Natural killer cell (primary cell): ENCODE results near the gene MXD1. TPM values are rescaled to one million over a fixed set of nuclear protein-coding genes. Genes with fewer than 3 reads are reported as not detected.

ENCODE experiments used
- ATAC-seq, 3 donors: fragments of 150-1000 bp in 2 of 3; fragments of 200-7000 bp in 1 of 3; cut with Tn5 transposase; 1 replicate in 1 of 3; 2 replicates in 2 of 3; pipeline ENCODE4 v1.10.0; 2021; ENCODE audit warnings: mild to moderate bottlenecking in 2 of 3, moderate library complexity in 2 of 3
- DNase-seq, 2 donors: peaks; one replicate each; pipeline versions ENCODE4 v3.0.0 to v3.0.0-alpha.2; 2013 to 2021; ENCODE audit warnings: mixed read lengths in 1 of 2
- H3K27ac ChIP-seq: one replicate; pipeline ENCODE4 v1.5.1; 2013; ENCODE audit warnings: mild to moderate bottlenecking, low read length
- H3K27me3 ChIP-seq: one replicate; pipeline ENCODE4 v1.6.1; 2013; ENCODE audit warnings: low read length; ENCODE audit not compliant: control insufficient read depth, insufficient read depth
- H3K36me3 ChIP-seq: one replicate; pipeline ENCODE4 v1.6.1; 2013; ENCODE audit warnings: low read length; ENCODE audit not compliant: control insufficient read depth, insufficient read depth
- H3K4me1 ChIP-seq: one replicate; pipeline ENCODE4 v1.6.1; 2013; ENCODE audit warnings: low read length; ENCODE audit not compliant: control insufficient read depth, insufficient read depth
- H3K4me3 ChIP-seq: one replicate; pipeline ENCODE4 v1.5.1; 2013; ENCODE audit warnings: low read length
- H3K9me3 ChIP-seq: one replicate; pipeline ENCODE4 v1.6.1; 2013; ENCODE audit warnings: low read length; ENCODE audit not compliant: control insufficient read depth, insufficient read depth
- H3K27ac Mint-ChIP-seq, 2 donors: one replicate each; pipeline ENCODE4 v1.8.0; 2022; ENCODE audit warnings: mild to moderate bottlenecking in 2 of 2, mixed read lengths in 2 of 2, moderate library complexity in 1 of 2
- H3K27me3 Mint-ChIP-seq, 2 donors: one replicate each; pipeline ENCODE4 v1.8.0; 2022; ENCODE audit warnings: low read depth in 2 of 2, mixed read lengths in 2 of 2
- H3K36me3 Mint-ChIP-seq: one replicate; pipeline ENCODE4 v1.8.0; 2022; ENCODE audit warnings: mixed read lengths
- H3K4me1 Mint-ChIP-seq, 2 donors: one replicate each; pipeline ENCODE4 v1.8.0; 2022; ENCODE audit warnings: mixed read lengths in 2 of 2
- H3K4me3 Mint-ChIP-seq: one replicate; pipeline ENCODE4 v1.8.0; 2022; ENCODE audit warnings: mild to moderate bottlenecking, moderate library complexity, mixed read lengths
- H3K9me3 Mint-ChIP-seq, 2 donors: one replicate each; pipeline ENCODE4 v1.8.0; 2022; ENCODE audit warnings: mixed read lengths in 2 of 2
- CTCF ChIP-seq: fragments of 200-600 bp; IDR thresholded peaks from one replicate; pipeline ENCODE4 v1.8.0; 2022; ENCODE audit warnings: antibody characterized with exemption
- WGBS: methylation state at CpG from one replicate; pipeline ENCODE4 v1.1.7; 2013; ENCODE audit warnings: missing lambda C conversion rate; ENCODE audit not compliant: insufficient coverage; 5-methylcytosine and 5-hydroxymethylcytosine counted together
- intact Hi-C: fragments of 100-400 bp; cut with micrococcal nuclease; formaldehyde crosslinking; loops from one replicate; pipeline ENCODE4 v1.14.2; 2022
- total RNA-seq, 4 donors: library from RNA; stranded (reverse); fragments of 120-200 nt in 1 of 4; gene quantifications; one replicate each; pipeline versions ENCODE4 v1.2.3 to v1.2.4, GENCODE V29; 2013 to 2022

MXD1 gene
- total RNA-seq, 3 donors from 2014 or later (not counting 1 experiment from before 2014, with no cell fraction given): 63.0 to 165 (median 112) TPM

- no peak for ATAC-seq
- 80% methylated on average over 4 of the region's 4 CpGs for WGBS
- H3K36me3 Mint-ChIP-seq: no peaks in the 10 kb centered on the region
- peak overlapping the region in 1 of 2 donors; percentile 55 for H3K27ac Mint-ChIP-seq
- H3K27me3 Mint-ChIP-seq: no peaks in the 10 kb centered on the region
- peaks cover 0 to 15% of the 10 kb centered on the region in 2 donors for H3K4me1 Mint-ChIP-seq
- Histone ChIP-seq H3K9me3 (no peaks in the 10 kb centered on the region), H3K36me3 (no peaks in the 10 kb centered on the region), H3K27ac (no peak overlapping the region), H3K4me3 (no peak overlapping the region), H3K4me1 (peaks cover 9% of the 10 kb centered on the region), H3K27me3 (no peaks in the 10 kb centered on the region)
- no peak overlapping the region for H3K4me3 Mint-ChIP-seq
- H3K9me3 Mint-ChIP-seq: no peaks in the 10 kb centered on the region
- TF ChIP-seq CTCF: no peak
- intact Hi-C loops: no loop called here
- no peak for DNase-seq
Observed at GRCh38 chr2:69969991-69970390, 55.1 kb downstream of the MXD1 start.

DNA sequence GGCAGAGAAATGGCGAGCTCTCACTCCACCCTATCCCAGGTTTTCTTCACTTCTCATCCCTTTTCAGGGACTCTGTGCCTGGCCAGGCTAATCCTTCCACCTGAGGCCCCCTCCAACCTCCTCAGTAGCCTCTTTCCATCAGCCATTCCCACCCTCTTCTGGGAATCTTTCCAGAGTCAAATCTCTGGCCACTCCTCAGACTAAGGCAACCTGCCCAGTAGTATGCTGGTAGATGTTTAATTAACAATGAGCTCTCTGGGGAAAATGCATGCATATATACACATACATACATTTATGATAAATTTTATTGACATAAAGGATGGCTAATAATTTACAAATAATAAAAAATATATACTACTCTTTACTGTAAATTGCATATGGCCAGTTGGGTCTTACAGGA, 57.9 kb downstream of the MXD1 start:
- no peaks in the 10 kb centered on the region for H3K27me3 ChIP-seq
- Mint-ChIP-seq H3K27me3 (no peaks in the 10 kb centered on the region), H3K36me3 (no peaks in the 10 kb centered on the region), H3K27ac (no peak overlapping the region), H3K4me1 (peaks cover 0 to 30% of the 10 kb centered on the region in 2 donors), H3K9me3 (no peaks in the 10 kb centered on the region), H3K4me3 (no peak overlapping the region)
- no peaks in the 10 kb centered on the region for H3K36me3 ChIP-seq
- H3K4me1 ChIP-seq: peaks cover 23% of the 10 kb centered on the region
- no peak for TF ChIP-seq CTCF
- ATAC-seq (no peak), DNase-seq (no peak)
- WGBS: 80% methylated on average over 1 of the region's 1 CpG
- no peak overlapping the region for H3K27ac ChIP-seq
- H3K4me3 ChIP-seq: no peak overlapping the region
- H3K9me3 ChIP-seq: no peaks in the 10 kb centered on the region
- intact Hi-C loops: no loop called here

DNA sequence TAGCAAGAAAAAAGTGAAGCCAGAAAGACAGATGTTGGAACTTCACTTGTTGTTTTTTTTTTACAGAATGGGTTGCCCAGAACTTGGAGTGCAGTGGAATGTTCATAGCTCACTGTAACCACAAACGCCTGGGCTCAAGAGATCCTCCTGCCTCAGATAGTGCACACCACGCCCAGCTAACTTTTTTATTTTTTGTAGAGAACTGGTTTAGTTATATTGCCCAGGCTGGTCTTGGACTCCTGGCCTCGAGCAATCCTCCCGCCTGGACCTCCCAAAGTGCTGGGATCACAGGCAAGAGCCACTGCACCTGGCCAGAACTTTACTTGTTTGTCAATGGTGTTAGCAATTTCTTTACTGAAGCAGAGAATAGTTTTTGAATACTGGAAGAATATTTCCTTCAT, 58.4 kb downstream of the MXD1 start:
- Histone ChIP-seq H3K36me3 (no peaks in the 10 kb centered on the region), H3K4me1 (peaks cover 23% of the 10 kb centered on the region), H3K4me3 (no peak overlapping the region), H3K9me3 (no peaks in the 10 kb centered on the region), H3K27ac (no peak overlapping the region), H3K27me3 (no peaks in the 10 kb centered on the region)
- WGBS: 72% methylated on average over 4 of the region's 4 CpGs
- no peak for DNase-seq
- peaks cover 0 to 30% of the 10 kb centered on the region in 2 donors for H3K4me1 Mint-ChIP-seq
- no peak for ATAC-seq
- no peak for TF ChIP-seq CTCF
- no peak overlapping the region for H3K4me3 Mint-ChIP-seq
- H3K27ac Mint-ChIP-seq: no peak overlapping the region
- no peaks in the 10 kb centered on the region for H3K27me3 Mint-ChIP-seq
- no peaks in the 10 kb centered on the region for H3K36me3 Mint-ChIP-seq
- no peaks in the 10 kb centered on the region for H3K9me3 Mint-ChIP-seq
- intact Hi-C loops: no loop called here

- Histone ChIP-seq H3K4me1 (peaks cover 23% of the 10 kb centered on the region), H3K4me3 (no peak overlapping the region), H3K36me3 (no peaks in the 10 kb centered on the region), H3K27me3 (no peaks in the 10 kb centered on the region), H3K27ac (no peak overlapping the region), H3K9me3 (no peaks in the 10 kb centered on the region)
- peaks cover 0 to 25% of the 10 kb centered on the region in 2 donors for H3K4me1 Mint-ChIP-seq
- intact Hi-C loops: no loop called here
- no peaks in the 10 kb centered on the region for H3K9me3 Mint-ChIP-seq
- 95% methylated on average over 12 of the region's 12 CpGs for WGBS
- H3K36me3 Mint-ChIP-seq: no peaks in the 10 kb centered on the region
- H3K4me3 Mint-ChIP-seq: no peak overlapping the region
- no peak for DNase-seq
- no peak for TF ChIP-seq CTCF
- no peak for ATAC-seq
- no peaks in the 10 kb centered on the region for H3K27me3 Mint-ChIP-seq
- H3K27ac Mint-ChIP-seq: peak overlapping the region in 1 of 2 donors; percentile 29
Observed at GRCh38 chr2:69975136-69975852, 60.4 kb downstream of the MXD1 start.
